Right cardiac atrium (tissue), 5 donors: ENCODE measurements around the gene BCAS3. TPM values are rescaled to one million over a fixed set of nuclear protein-coding genes. Genes with fewer than 3 reads are reported as not detected.

Source experiments
- ATAC-seq, 2 donors: fragments of 200-7000 bp; cut with Tn5 transposase; one replicate each; pipeline versions ENCODE4 v1.8.0 to v1.9.1; 2020; ENCODE audit warnings: moderate library complexity in 2 of 2, mild to moderate bottlenecking in 1 of 2
- DNase-seq, 3 donors: peaks; one replicate each; pipeline ENCODE4 v3.0.0-alpha.2; 2020
- H3K27ac ChIP-seq: one replicate; pipeline ENCODE4 v1.5.1; 2013; ENCODE audit warnings: mild to moderate bottlenecking, low read length, control low read depth, moderate library complexity
- H3K27me3 ChIP-seq: one replicate; pipeline ENCODE4 v1.6.1; 2013; ENCODE audit not compliant: control insufficient read depth, insufficient read depth
- H3K4me1 ChIP-seq: one replicate; pipeline ENCODE4 v1.6.1; 2013; ENCODE audit warnings: low read length; ENCODE audit not compliant: control insufficient read depth, insufficient read depth
- H3K4me3 ChIP-seq: one replicate; pipeline ENCODE4 v1.5.1; 2013; ENCODE audit warnings: low read length, control low read depth
- H3K9me3 ChIP-seq: one replicate; pipeline ENCODE4 v1.6.1; 2013; ENCODE audit warnings: low read length; ENCODE audit not compliant: control insufficient read depth
- WGBS: extraction: QIAGEN DNeasy Blood & Tissue Kit; methylation state at CpG from one replicate; pipeline ENCODE4 v1.1.7; 2013; 5-methylcytosine and 5-hydroxymethylcytosine counted together
- intact Hi-C, 4 donors: fragments of 100-400 bp; cut with DNase I; formaldehyde crosslinking; loops; one replicate each; pipeline versions ENCODE4 v1.11.0 to v1.14.0; 2022 to 2023
- polyA plus RNA-seq: library from polyadenylated mRNA; stranded (reverse); fragments of 200-250 nt; gene quantifications from one replicate; pipeline ENCODE4 v1.2.3, GENCODE V29; 2013
- total RNA-seq, 4 donors: library from RNA; stranded (reverse); fragmentation: NEBNext Ultra II Directional; extraction: Animal tissue kit (Norgen Biotek cat#: 25700); gene quantifications; one replicate each; pipeline ENCODE4 v1.2.1, GENCODE V29; 2021
- donor health status: healthy with polysubstance abuse.
- donor health status: DM: no; HTN: yes; CAD: no.
- donor health status: DM: no; HTN: no; CAD: no.
- donor health status: DM: no; HTN: yes; CAD: no; lungs with severe emphysema.
- donor health status: DM: yes; HTN: yes; CAD: no.

BCAS3 gene
- total and polyA plus RNA-seq, 5 donors, result 6.6 to 19.6 (median 19.1) TPM

DNA sequence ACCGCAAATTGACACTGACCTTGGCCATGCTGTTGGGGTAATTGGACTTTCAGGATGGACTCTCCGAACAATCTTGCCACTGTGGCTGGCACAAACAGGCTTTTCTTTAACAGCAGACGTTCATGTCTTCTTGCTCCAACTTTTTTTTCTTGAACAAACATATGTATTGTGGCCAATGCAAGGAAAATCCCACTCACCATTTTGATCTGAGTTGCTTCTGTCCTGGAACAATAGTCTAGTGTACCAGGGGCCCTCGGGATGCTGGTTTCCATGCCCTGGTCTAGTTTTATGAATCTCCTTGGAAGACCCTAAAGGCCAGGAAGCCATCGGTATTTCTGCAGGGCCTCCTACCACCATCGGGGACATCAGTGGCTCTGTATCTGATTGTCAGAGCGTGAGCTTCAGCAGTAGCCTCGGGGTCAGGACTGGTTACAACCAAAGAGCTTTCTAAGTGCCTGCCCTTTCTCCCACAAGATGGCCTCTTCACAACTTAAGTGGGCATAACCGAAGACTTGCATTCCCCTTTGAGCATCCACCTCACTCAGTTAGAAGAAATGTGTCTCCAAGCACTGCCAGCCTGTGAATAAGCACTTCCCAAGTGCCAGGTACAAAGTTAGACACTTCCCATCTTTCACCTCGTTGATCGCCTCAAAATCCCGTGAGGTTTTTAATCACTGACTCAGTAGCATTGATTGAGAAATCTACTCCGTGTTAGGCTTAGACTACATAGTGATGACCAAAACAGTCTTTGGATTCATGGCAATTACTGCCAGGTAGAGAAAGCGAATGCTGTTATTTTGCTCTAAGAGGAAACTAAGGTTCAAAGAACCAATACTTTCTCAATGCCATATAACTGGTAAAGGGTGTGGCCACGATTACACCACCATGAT, 635.0 kb downstream of the BCAS3 start:
- Histone ChIP-seq H3K27me3 (no peaks in the 10 kb centered on the region), H3K4me1 (peaks cover 10% of the 10 kb centered on the region), H3K4me3 (no peak overlapping the region), H3K27ac (no peak overlapping the region), H3K9me3 (no peaks in the 10 kb centered on the region)
- DNase-seq (no peak), ATAC-seq (no peak)
- intact Hi-C loops, result loop anchor here in 1 of 4 donors (10.0 kb wide), 1 partner anchor 58 kb away; no protein-coding TSS in a partner anchor
- WGBS, result 89% methylated on average over 15 of the region's 15 CpGs

DNA sequence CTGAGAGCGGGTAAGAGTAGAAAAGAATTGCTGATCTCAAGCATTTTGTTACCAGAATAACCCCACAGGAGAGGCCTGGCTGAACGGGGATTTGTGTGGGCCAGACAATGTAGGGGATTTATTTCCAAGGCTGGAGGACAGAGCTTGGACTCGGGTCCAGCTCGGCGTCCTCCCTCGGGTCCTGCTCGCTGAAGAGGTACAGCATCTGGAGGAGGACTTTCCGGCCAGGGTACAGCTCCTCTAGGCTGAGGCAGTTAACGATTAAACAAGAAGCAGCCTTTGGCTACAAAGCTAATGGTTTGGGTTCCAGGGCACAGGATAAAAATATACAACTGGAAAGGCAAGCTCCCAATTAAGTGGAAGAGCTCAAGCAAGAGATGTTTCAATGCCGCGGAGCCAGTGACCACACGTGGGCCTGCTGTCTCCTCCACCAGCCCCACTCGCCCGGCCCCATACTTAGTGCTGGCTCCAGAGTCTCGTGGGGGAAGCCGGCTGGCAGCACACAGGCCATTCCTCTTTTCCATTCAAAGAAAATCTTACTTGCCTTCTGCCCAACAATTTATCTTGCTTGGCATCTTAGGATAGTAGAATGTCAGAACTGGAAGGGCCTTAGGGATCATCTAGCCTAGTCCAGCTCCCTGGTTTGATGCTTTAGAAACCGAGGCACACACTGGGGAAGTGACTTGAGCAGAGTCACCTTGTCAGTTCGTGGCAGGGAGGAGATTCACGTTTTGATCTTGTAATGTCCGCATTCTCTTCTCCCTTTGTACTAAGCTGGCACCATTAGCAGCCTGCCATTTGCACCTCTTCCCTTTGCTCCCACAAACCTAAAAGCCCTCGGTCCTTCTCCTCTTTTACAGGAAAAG, 636.0 kb downstream of the BCAS3 start:
- Histone ChIP-seq H3K4me3 (no peak overlapping the region), H3K4me1 (peaks cover 10% of the 10 kb centered on the region), H3K27me3 (no peaks in the 10 kb centered on the region), H3K9me3 (no peaks in the 10 kb centered on the region), H3K27ac (peak overlapping the region; percentile 78)
- DNase-seq, result peak in 2 of 3 donors; percentile 82 to 87
- peak; percentile 49 to 75 for ATAC-seq
- WGBS, result 45% methylated on average over 21 of the region's 21 CpGs
- intact Hi-C loops, result loop anchor here in 1 of 4 donors (10.0 kb wide), 1 partner anchor 59 kb away; no protein-coding TSS in a partner anchor

GRCh38 chr17:61314368-61315078, 636.9 kb downstream of the BCAS3 start:
- Histone ChIP-seq H3K27me3 (no peaks in the 10 kb centered on the region), H3K4me3 (no peak overlapping the region), H3K9me3 (no peaks in the 10 kb centered on the region), H3K4me1 (peaks cover 10% of the 10 kb centered on the region), H3K27ac (peak overlapping the region; percentile 78)
- 31% methylated on average over 8 of the region's 8 CpGs for WGBS
- intact Hi-C loops, result loop anchor here in 1 of 4 donors (10.0 kb wide), 1 partner anchor 60 kb away; no protein-coding TSS in a partner anchor
- peak; percentile 94 to 95 for ATAC-seq
- peak; percentile 75 to 87 (median 82) for DNase-seq

DNA sequence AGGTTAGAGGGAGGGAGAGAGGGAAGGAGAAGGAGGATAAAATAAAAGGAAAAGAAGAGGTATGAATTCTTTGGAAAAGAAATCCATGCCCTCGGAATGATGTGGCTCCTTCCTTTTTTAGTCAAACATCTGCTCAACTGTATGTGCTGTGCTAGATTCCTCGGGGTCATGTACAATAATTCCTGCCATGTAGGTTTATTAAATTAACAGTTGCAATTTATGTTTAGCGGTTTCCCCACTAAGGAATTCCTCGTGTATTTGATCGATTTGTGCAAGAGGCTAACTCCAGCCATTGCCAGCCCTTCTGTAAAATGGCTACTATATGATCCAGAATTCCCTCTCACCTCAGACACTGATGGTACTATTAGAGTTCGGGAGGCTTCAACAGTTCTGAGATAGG, 639.0 kb downstream of the BCAS3 start:
- WGBS, result 95% methylated on average over 6 of the region's 6 CpGs
- Histone ChIP-seq H3K9me3 (no peaks in the 10 kb centered on the region), H3K27me3 (no peaks in the 10 kb centered on the region), H3K4me3 (no peak overlapping the region), H3K27ac (no peak overlapping the region), H3K4me1 (peaks cover 10% of the 10 kb centered on the region)
- DNase-seq (no peak), ATAC-seq (no peak)
- intact Hi-C loops, result loop anchor here in 1 of 4 donors (10.0 kb wide), 1 partner anchor 62 kb away; no protein-coding TSS in a partner anchor

DNA sequence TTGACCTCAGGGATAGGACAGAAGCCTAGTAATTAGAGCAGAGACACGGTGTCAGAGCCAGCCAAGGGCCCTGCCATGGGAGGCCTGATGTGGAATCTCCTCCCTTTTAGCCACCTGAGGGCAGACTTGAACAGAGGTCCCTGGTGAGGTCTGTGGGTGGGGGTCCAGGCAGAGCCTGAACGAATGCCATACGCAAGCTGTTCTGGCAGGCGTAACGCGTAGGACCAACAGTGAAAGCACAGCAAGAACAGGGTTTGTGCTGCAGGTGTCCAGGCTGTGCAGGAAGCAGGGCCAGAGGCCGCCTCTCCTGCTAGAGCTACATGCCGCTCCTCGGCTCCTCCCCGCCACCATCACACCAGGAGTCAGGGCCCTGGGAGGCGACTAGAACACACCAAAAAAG, 640.1 kb downstream of the BCAS3 start:
- intact Hi-C loops, result loop anchor here in 1 of 4 donors (10.0 kb wide), 1 partner anchor 63 kb away; no protein-coding TSS in a partner anchor
- WGBS, result 97% methylated on average over 11 of the region's 11 CpGs
- Histone ChIP-seq H3K4me1 (peaks cover 10% of the 10 kb centered on the region), H3K27me3 (no peaks in the 10 kb centered on the region), H3K9me3 (no peaks in the 10 kb centered on the region), H3K27ac (no peak overlapping the region), H3K4me3 (no peak overlapping the region)
- DNase-seq (no peak), ATAC-seq (no peak)

DNA sequence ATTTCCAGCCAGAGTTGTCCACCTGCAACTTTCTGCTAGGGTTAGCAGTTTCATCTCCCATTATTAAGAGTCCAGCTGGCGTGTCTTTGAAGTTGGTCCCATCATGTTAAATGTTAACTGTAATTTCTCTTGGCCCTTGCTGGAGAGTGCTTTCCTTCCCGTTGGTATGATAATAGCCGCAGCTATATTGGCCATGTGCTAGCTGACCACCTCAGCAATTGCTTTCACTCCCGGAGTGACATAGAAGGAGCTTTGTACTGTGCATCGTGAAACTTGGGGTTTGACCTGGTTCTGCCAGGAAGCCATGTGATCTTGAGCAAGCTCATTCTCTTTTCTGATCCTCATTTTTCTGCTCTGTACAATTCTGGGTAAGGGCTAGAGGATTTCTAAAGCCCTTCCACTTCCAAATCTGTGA, 641.0 kb downstream of the BCAS3 start:
- H3K4me3 ChIP-seq, result no peak overlapping the region
- no peak for ATAC-seq
- no peaks in the 10 kb centered on the region for H3K27me3 ChIP-seq
- no peak for DNase-seq
- intact Hi-C loops, result loop anchor here in 1 of 4 donors (10.0 kb wide), 1 partner anchor 64 kb away; no protein-coding TSS in a partner anchor
- H3K4me1 ChIP-seq, result peaks cover 8% of the 10 kb centered on the region
- H3K9me3 ChIP-seq, result no peaks in the 10 kb centered on the region
- H3K27ac ChIP-seq, result no peak overlapping the region
- WGBS, result 82% methylated on average over 5 of the region's 5 CpGs

GRCh38 chr17:61321344-61321743, 643.7 kb downstream of the BCAS3 start:
- no peak for ATAC-seq
- no peak overlapping the region for H3K27ac ChIP-seq
- H3K27me3 ChIP-seq, result no peaks in the 10 kb centered on the region
- no peak for DNase-seq
- intact Hi-C loops, result no loop called here
- H3K4me3 ChIP-seq, result no peak overlapping the region
- WGBS, result 86% methylated on average over 6 of the region's 6 CpGs
- no peaks in the 10 kb centered on the region for H3K9me3 ChIP-seq
- peaks cover 6% of the 10 kb centered on the region for H3K4me1 ChIP-seq

- WGBS, result 53% methylated on average over 4 of the region's 4 CpGs
- H3K27me3 ChIP-seq, result no peaks in the 10 kb centered on the region
- H3K4me1 ChIP-seq, result peaks cover 6% of the 10 kb centered on the region
- intact Hi-C loops, result no loop called here
- ATAC-seq (peak; percentile 76 to 80), DNase-seq (peak in 2 of 3 donors; percentile 35 to 59)
- no peaks in the 10 kb centered on the region for H3K9me3 ChIP-seq
- no peak overlapping the region for H3K4me3 ChIP-seq
- H3K27ac ChIP-seq, result peak overlapping the region; percentile 39
Observed at GRCh38 chr17:61322325-61323002, 644.8 kb downstream of the BCAS3 start.

- peak overlapping the region; percentile 55 for H3K27ac ChIP-seq
- H3K4me1 ChIP-seq, result peaks cover 6% of the 10 kb centered on the region
- intact Hi-C loops, result no loop called here
- no peaks in the 10 kb centered on the region for H3K9me3 ChIP-seq
- no peaks in the 10 kb centered on the region for H3K27me3 ChIP-seq
- ATAC-seq, result peak; percentile 44 to 64
- no peak for DNase-seq
- no peak overlapping the region for H3K4me3 ChIP-seq
- WGBS, result 46% methylated on average over 13 of the region's 13 CpGs
Observed at GRCh38 chr17:61323003-61323908, 645.6 kb downstream of the BCAS3 start.
